CD8-positive, alpha-beta memory T cell (primary cell): Measurements from ENCODE around the gene METTL9. TPM values are rescaled to one million over a fixed set of nuclear protein-coding genes. Genes with fewer than 3 reads are reported as not detected.
"Not testable (repeated sequence)": the region's sequence is repeated elsewhere in the genome, so short reads cannot be mapped to it uniquely, and the experiment has no call there.

ENCODE experiments used
- CTCF ChIA-PET: fragments of 350-600 bp; sonication (Branson Sonifier 250); formaldehyde crosslinking; loops from one replicate; lab custom pipeline; 2021; ENCODE audit warnings: antibody characterized with exemption; lab: Charles Lee
- POLR2A ChIA-PET: fragments of 350-600 bp; sonication (Branson Sonifier 250); formaldehyde crosslinking; loops from one replicate; lab custom pipeline; 2021; ENCODE audit warnings: antibody characterized with exemption; lab: Charles Lee
- DNase-seq, 5 donors: peaks; one replicate each; pipeline versions ENCODE4 v3.0.0 to v3.0.0-alpha.2; 2020 to 2022; ENCODE audit warnings: mixed read lengths in 1 of 5
- H3K27ac ChIP-seq: one replicate; pipeline ENCODE4 v1.7.0; 2013; ENCODE audit warnings: low read depth, mild to moderate bottlenecking, low read length, moderate library complexity
- H3K27me3 ChIP-seq: 2 replicates; pipeline ENCODE4 v1.7.0; 2013; ENCODE audit warnings: low read length, mild to moderate bottlenecking; ENCODE audit not compliant: insufficient read depth, poor library complexity, severe bottlenecking
- H3K36me3 ChIP-seq: 2 replicates; pipeline ENCODE4 v1.7.0; 2013; ENCODE audit warnings: mild to moderate bottlenecking, low read length, moderate library complexity; ENCODE audit not compliant: insufficient read depth
- H3K4me1 ChIP-seq: 2 replicates; pipeline ENCODE4 v1.7.0; 2013; ENCODE audit warnings: mild to moderate bottlenecking, low read length, moderate library complexity; ENCODE audit not compliant: insufficient read depth
- H3K4me3 ChIP-seq: 2 replicates; pipeline ENCODE4 v1.7.0; 2013; ENCODE audit warnings: mild to moderate bottlenecking, low read length
- H3K9me3 ChIP-seq: 2 replicates; pipeline ENCODE4 v1.7.0; 2013; ENCODE audit warnings: mild to moderate bottlenecking, low read length
- H3K27ac Mint-ChIP-seq, 8 donors: one replicate each; pipeline ENCODE4 v1.8.0; 2020 to 2021; ENCODE audit warnings: mixed read lengths in 8 of 8, mild to moderate bottlenecking in 6 of 8, inconsistent platforms in 3 of 8, moderate library complexity in 3 of 8
- H3K27me3 Mint-ChIP-seq, 2 donors: one replicate each; pipeline ENCODE4 v1.8.0; 2020 to 2021; ENCODE audit warnings: mixed read lengths in 2 of 2, mild to moderate bottlenecking in 1 of 2, moderate library complexity in 1 of 2
- H3K36me3 Mint-ChIP-seq, 3 donors: one replicate each; pipeline ENCODE4 v1.8.0; 2020 to 2021; ENCODE audit warnings: mixed read lengths in 3 of 3, inconsistent platforms in 1 of 3, mild to moderate bottlenecking in 1 of 3
- H3K4me1 Mint-ChIP-seq, 3 donors: one replicate each; pipeline ENCODE4 v1.8.0; 2020 to 2021; ENCODE audit warnings: mixed read lengths in 3 of 3, inconsistent platforms in 1 of 3, mild to moderate bottlenecking in 1 of 3
- H3K4me3 Mint-ChIP-seq, 7 donors: one replicate each; pipeline ENCODE4 v1.8.0; 2020 to 2021; ENCODE audit warnings: mixed read lengths in 7 of 7, mild to moderate bottlenecking in 6 of 7, moderate library complexity in 4 of 7, inconsistent platforms in 2 of 7
- H3K9me3 Mint-ChIP-seq, 5 donors: one replicate each; pipeline ENCODE4 v1.8.0; 2020 to 2022; ENCODE audit warnings: mixed read lengths in 5 of 5, mild to moderate bottlenecking in 3 of 5, moderate library complexity in 2 of 5, inconsistent platforms in 1 of 5
- polyA plus RNA-seq: library from polyadenylated mRNA; unstranded; fragments of 300-500 nt; fragmentation: Illumina TruSeq; gene quantifications from one replicate; pipeline ENCODE4 v1.2.3, GENCODE V29; 2021
- total RNA-seq, 2 experiments: library from RNA; stranded (reverse); gene quantifications; one replicate each; pipeline ENCODE4 v1.2.3, GENCODE V29; 2021

Gene METTL9
- total RNA-seq (10 to 100 TPM; 73.8 to 74.2 TPM), polyA plus RNA-seq (120 TPM)

GRCh38 chr16:21599122-21600030 lies at the start of gene METTL9:
Gene METTL9 (plus strand): TSS chr16:21599577. CDS start chr16:21599734, 157 bp downstream.
- Mint-ChIP-seq H3K27me3 (no peaks in the 10 kb centered on the region), H3K4me3 (peak within 1 kb of the TSS; percentile 91 to 97 (median 93)), H3K4me1 (peaks cover 45 to 63% (median 57%) of the 10 kb centered on the region in 3 donors), H3K36me3 (peaks cover 0 to 16% (median 0%) of the 10 kb centered on the region in 3 donors), H3K27ac (peak within 1 kb of the TSS; percentile 84 to 98 (median 96)), H3K9me3 (no peaks in the 10 kb centered on the region)
- Histone ChIP-seq H3K27ac (peak within 1 kb of the TSS; percentile 75), H3K4me3 (peak within 1 kb of the TSS; percentile 87), H3K36me3 (no peaks in the 10 kb centered on the region), H3K4me1 (peaks cover 40% of the 10 kb centered on the region), H3K27me3 (no peaks in the 10 kb centered on the region), H3K9me3 (no peaks in the 10 kb centered on the region)
- peak; percentile 90 to 96 (median 94) for DNase-seq
- ChIA-PET CTCF (no interaction called here), POLR2A (interaction anchor here (1.7 kb wide), 1 partner anchor 46 kb away, joined by 13 read pairs; no protein-coding TSS in a partner anchor)

GRCh38 chr16:21549975-21550374 lies 49.4 kb upstream of the METTL9 start:
- H3K9me3 ChIP-seq, CTCF ChIA-PET, H3K36me3 Mint-ChIP-seq, H3K27ac Mint-ChIP-seq, H3K4me3 Mint-ChIP-seq, H3K9me3 Mint-ChIP-seq, H3K27ac ChIP-seq, POLR2A ChIA-PET, H3K27me3 Mint-ChIP-seq, H3K4me1 ChIP-seq, H3K36me3 ChIP-seq, H3K27me3 ChIP-seq, H3K4me3 ChIP-seq: not testable (repeated sequence)
- DNase-seq = peak in 1 of 5 donors; percentile 46
- H3K4me1 Mint-ChIP-seq = peaks cover 5 to 10% (median 5%) of the 10 kb centered on the region in 3 donors

DNA sequence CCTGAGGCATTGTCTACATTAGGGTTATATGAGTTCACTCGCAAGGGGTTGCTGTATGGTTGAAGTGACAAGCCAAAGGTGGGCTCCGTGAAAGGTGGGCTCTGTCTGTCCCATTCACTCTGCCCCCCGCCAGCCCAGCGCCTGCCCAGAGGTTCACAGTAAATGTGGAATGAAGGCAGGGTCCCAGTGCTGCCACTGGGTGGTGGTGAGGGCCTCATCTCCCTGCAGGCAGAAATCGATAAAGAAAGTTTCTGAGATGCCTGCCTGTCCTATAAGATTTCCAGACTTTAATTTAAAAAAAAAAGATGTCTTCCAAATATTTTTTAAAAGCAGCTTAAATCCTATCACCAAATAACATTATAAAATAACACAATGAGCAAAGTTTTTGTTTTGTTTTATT lies 48.9 kb upstream of the METTL9 start:
- H3K36me3 ChIP-seq, H3K27me3 ChIP-seq, H3K4me3 Mint-ChIP-seq, H3K4me1 ChIP-seq, CTCF ChIA-PET, H3K9me3 Mint-ChIP-seq, H3K9me3 ChIP-seq, H3K4me3 ChIP-seq, H3K27me3 Mint-ChIP-seq, H3K27ac ChIP-seq, DNase-seq, POLR2A ChIA-PET, H3K27ac Mint-ChIP-seq, H3K36me3 Mint-ChIP-seq: not testable (repeated sequence)
- H3K4me1 Mint-ChIP-seq = peaks cover 6 to 15% (median 7%) of the 10 kb centered on the region in 3 donors

DNA sequence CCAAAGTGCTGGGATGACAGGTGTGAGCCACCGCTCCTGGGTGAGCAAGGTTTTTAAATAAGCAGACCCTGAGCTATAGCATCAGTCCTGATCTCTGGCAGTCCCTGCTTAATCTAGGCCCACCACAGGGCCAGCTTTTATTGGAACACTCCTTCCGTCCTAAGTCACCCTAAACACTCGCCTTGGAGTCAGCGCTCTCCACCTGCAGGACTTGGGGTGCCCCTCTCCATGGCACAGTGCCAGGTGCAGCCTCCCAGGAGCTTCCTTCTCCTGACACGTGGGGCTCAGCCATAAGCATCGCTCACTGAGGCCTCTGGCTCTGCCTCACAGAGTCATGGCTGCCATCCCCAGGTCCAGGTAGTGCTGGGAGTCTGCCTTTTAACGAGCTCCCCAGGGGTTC lies 48.3 kb upstream of the METTL9 start:
- H3K36me3 ChIP-seq, H3K9me3 ChIP-seq, CTCF ChIA-PET, H3K4me1 ChIP-seq, H3K4me3 ChIP-seq, H3K27me3 Mint-ChIP-seq, H3K27ac Mint-ChIP-seq, H3K4me3 Mint-ChIP-seq, H3K9me3 Mint-ChIP-seq, H3K36me3 Mint-ChIP-seq, POLR2A ChIA-PET, H3K27ac ChIP-seq, H3K27me3 ChIP-seq: not testable (repeated sequence)
- peaks cover 6 to 15% (median 7%) of the 10 kb centered on the region in 3 donors for H3K4me1 Mint-ChIP-seq
- DNase-seq = peak in 1 of 5 donors; percentile 38

GRCh38 chr16:21551600-21551999 lies 47.8 kb upstream of the METTL9 start:
- H3K27me3 ChIP-seq, H3K36me3 Mint-ChIP-seq, H3K27ac Mint-ChIP-seq, H3K9me3 ChIP-seq, H3K27ac ChIP-seq, POLR2A ChIA-PET, H3K27me3 Mint-ChIP-seq, H3K9me3 Mint-ChIP-seq, H3K4me3 ChIP-seq, H3K4me1 ChIP-seq, H3K4me3 Mint-ChIP-seq, H3K36me3 ChIP-seq: not testable (repeated sequence)
- peaks cover 6 to 15% (median 7%) of the 10 kb centered on the region in 3 donors for H3K4me1 Mint-ChIP-seq
- CTCF ChIA-PET = interaction anchor here (2.1 kb wide), 1 partner anchor 363 kb away, joined by 5 read pairs; no protein-coding TSS in a partner anchor
- DNase-seq = peak in 1 of 5 donors; percentile 41

- H3K27ac Mint-ChIP-seq = peak overlapping the region in 2 of 8 donors; percentile 57 to 58
- POLR2A ChIA-PET = interaction anchor here (0.8 kb wide), 1 partner anchor 88 kb away, joined by 3 read pairs; no protein-coding TSS in a partner anchor
Observed at GRCh38 chr16:21553481-21554296, 45.7 kb upstream of the METTL9 start.

DNA sequence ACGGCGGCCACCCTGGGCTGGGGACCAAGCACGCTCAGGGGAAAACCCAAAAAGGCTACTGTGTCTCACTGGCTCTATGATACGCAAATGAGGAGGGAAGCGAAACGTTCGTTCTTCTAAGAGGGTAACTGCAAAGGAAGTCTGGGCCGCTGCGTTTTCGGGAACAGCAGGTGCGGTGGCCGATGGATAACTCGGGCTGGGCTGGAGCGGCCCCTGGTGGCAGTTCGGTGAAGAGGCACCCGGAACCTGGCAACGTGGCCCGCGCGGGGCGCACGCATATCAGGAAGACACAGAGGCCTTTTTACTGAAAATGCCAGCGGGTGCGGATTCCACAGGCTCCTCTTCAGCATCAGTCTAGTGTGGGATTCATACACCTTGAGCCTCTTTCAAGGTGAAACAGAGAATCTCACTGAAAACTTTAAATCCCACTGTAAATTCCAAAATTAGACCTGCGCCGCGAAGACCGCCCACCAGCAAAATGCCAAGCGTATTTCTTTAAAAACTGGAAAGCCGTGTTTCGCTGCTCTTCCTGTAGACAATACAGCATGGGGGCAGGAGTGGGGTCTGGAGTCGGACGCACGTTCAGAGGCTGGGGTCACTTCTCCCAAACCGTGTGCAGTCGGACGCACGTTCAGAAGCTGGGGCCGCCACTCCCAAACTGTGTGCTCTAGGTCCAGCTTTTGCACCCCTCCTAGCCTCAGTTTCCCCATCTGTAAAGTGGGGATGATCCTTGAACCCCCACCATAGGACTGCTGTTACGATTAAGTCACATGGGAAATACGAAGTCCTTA lies 44.4 kb upstream of the METTL9 start:
- Mint-ChIP-seq H3K4me1 (peaks cover 6 to 15% (median 7%) of the 10 kb centered on the region in 3 donors), H3K9me3 (no peaks in the 10 kb centered on the region), H3K27ac (peak overlapping the region in 6 of 8 donors; percentile 0 to 83 (median 49)), H3K36me3 (no peaks in the 10 kb centered on the region), H3K27me3 (peaks cover 1 to 14% of the 10 kb centered on the region in 2 donors), H3K4me3 (peak overlapping the region; percentile 18 to 80 (median 78))
- POLR2A ChIA-PET = no interaction called here
- DNase-seq = peak; percentile 81 to 92 (median 87)
- H3K36me3 ChIP-seq = no peaks in the 10 kb centered on the region
- H3K27ac ChIP-seq = no peak overlapping the region
- H3K4me1 ChIP-seq = peaks cover 9% of the 10 kb centered on the region
- H3K9me3 ChIP-seq = no peaks in the 10 kb centered on the region
- no peaks in the 10 kb centered on the region for H3K27me3 ChIP-seq
- H3K4me3 ChIP-seq = peak overlapping the region; percentile 56
- CTCF ChIA-PET = interaction anchor here (0.7 kb wide), 1 partner anchor 167 kb away, joined by 3 read pairs; no protein-coding TSS in a partner anchor

More at GRCh38 chr16:21553481-21554296, 45.7 kb upstream of the METTL9 start:
- H3K27me3 ChIP-seq, H3K27ac ChIP-seq, H3K9me3 ChIP-seq, H3K9me3 Mint-ChIP-seq, H3K36me3 ChIP-seq, H3K4me1 ChIP-seq, H3K4me3 ChIP-seq, H3K36me3 Mint-ChIP-seq: not testable (repeated sequence)
- CTCF ChIA-PET = interaction anchor here (0.7 to 2.1 kb wide), 3 partner anchors 9 to 365 kb away, joined by 3 to 5 read pairs (median 4); no protein-coding TSS in a partner anchor
- Mint-ChIP-seq H3K4me1 (peaks cover 6 to 15% (median 7%) of the 10 kb centered on the region in 3 donors), H3K27me3 (peaks cover 1 to 14% of the 10 kb centered on the region in 2 donors), H3K4me3 (peak overlapping the region in 2 of 7 donors; percentile 23 to 46)
- DNase-seq = peak in 1 of 5 donors; percentile 41
